GM12891 (cell line): ENCODE data around the gene CMTM6.

Experiments used
- POLR2A ChIP-seq: IDR thresholded peaks from 2 replicates; pipeline ENCODE4 v1.6.1; 2011; ENCODE audit warnings: low read depth, low read length, control low read depth
- SPI1 ChIP-seq: IDR thresholded peaks from 2 replicates; pipeline ENCODE4 v1.6.1; 2011; ENCODE audit warnings: low read depth, low read length, control low read depth
- TAF1 ChIP-seq: IDR thresholded peaks from 2 replicates; pipeline ENCODE4 v1.6.1; 2011; ENCODE audit warnings: low read depth, low read length, control low read depth

GRCh38 chr3:32455609-32456428, 46.8 kb downstream of the CMTM6 start:
- TF ChIP-seq SPI1 (no peak), POLR2A (no peak), TAF1 (no peak)
